Spinal cord (tissue), 10 donors: ENCODE data around the gene TXNL4A. TPM values are rescaled to one million over a fixed set of nuclear protein-coding genes. Genes with fewer than 3 reads are reported as not detected.

ENCODE experiments used
- DNase-seq, 6 donors: peaks; one replicate each; pipeline versions ENCODE4 v3.0.0 to v3.0.0-alpha.2; 2013 to 2015; ENCODE audit warnings: low spot score in 6 of 6, low read depth in 4 of 6
- H3K27ac ChIP-seq: one replicate; pipeline ENCODE4 v1.5.1; 2013; ENCODE audit warnings: low read depth, low read length, control low read depth
- H3K27me3 ChIP-seq: one replicate; pipeline ENCODE4 v1.6.1; 2013; ENCODE audit warnings: low read length; ENCODE audit not compliant: control insufficient read depth, insufficient read depth
- H3K36me3 ChIP-seq: one replicate; pipeline ENCODE4 v1.6.1; 2013; ENCODE audit warnings: low read length; ENCODE audit not compliant: control insufficient read depth, insufficient read depth
- H3K4me1 ChIP-seq: one replicate; pipeline ENCODE4 v1.6.1; 2013; ENCODE audit warnings: low read length; ENCODE audit not compliant: control insufficient read depth, insufficient read depth
- H3K4me3 ChIP-seq: one replicate; pipeline ENCODE4 v1.5.1; 2013; ENCODE audit warnings: low read depth, low read length, control low read depth
- H3K9me3 ChIP-seq: one replicate; pipeline ENCODE4 v1.6.1; 2013; ENCODE audit warnings: low read length; ENCODE audit not compliant: control insufficient read depth, insufficient read depth
- WGBS: methylation state at CpG from one replicate; pipeline ENCODE4 v1.1.5; 2013; ENCODE audit warnings: missing lambda C conversion rate; ENCODE audit not compliant: insufficient coverage; 5-methylcytosine and 5-hydroxymethylcytosine counted together
- polyA plus RNA-seq, 2 donors: library from polyadenylated mRNA; unstranded; fragments of 120-200 nt; gene quantifications; one replicate each; pipeline ENCODE4 v1.2.1, GENCODE V29; 2013; ENCODE audit not compliant: insufficient read length in 2 of 2
- total RNA-seq, 2 donors: library from RNA; depleted of rRNA in 1 of 2; stranded (reverse); fragments of 120-200 nt in 1 of 2; fragments of >200 nt in 1 of 2; gene quantifications; one replicate each; pipeline versions ENCODE4 v1.2.3 to v1.2.4, GENCODE V29; 2013 to 2014
- donor health status: healthy.

Gene TXNL4A
- total and polyA plus RNA-seq, 4 donors: 43.6 to 134 (median 125) TPM

DNA sequence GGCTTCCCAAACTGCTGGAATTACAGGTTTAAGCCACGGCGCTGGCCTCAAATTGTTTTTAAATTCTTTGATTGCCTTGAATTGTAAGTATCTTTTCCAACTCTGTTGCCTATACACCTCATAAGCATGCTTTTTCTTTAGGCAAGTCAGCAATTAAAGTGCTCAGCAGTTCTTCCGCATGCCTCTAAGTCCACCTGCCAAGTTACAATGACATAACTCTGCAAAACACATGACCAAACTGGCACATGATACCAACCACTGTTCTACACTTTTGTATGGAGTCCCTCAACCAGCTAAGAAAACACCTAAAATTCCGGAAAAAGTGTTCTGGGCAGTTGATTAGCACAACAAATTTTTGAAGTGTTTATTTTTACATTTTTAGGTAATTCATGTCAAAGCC is 5.1 kb downstream of the TXNL4A start:
- H3K4me1 ChIP-seq: peaks cover 19% of the 10 kb centered on the region
- no peak overlapping the region for H3K27ac ChIP-seq
- no peaks in the 10 kb centered on the region for H3K27me3 ChIP-seq
- H3K4me3 ChIP-seq: no peak overlapping the region
- DNase-seq: no peak
- peaks cover 17% of the 10 kb centered on the region for H3K36me3 ChIP-seq
- 92% methylated on average over 3 of the region's 4 CpGs for WGBS
- no peaks in the 10 kb centered on the region for H3K9me3 ChIP-seq

DNA sequence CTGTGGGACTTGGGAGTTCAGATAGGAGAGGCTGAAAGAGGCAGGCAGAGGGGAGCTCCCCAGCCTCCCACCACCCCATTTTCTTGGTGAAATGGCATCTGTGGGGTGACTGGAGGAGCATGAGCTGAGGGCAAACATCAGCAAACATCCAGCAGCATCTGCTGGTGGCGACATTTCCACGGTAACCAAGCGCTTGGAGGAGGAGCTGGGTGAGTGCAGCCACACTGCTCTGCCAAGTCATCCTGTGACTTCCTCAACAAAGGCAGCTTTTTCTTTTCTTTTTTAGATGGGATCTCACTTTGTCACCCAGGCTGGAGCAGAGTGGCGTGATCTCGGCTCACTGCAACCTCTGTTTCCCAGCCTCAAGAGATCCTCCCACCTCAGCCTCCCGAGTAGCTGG is 5.6 kb downstream of the TXNL4A start:
- no peaks in the 10 kb centered on the region for H3K27me3 ChIP-seq
- H3K9me3 ChIP-seq: no peaks in the 10 kb centered on the region
- H3K36me3 ChIP-seq: peaks cover 17% of the 10 kb centered on the region
- no peak for DNase-seq
- H3K4me1 ChIP-seq: peaks cover 19% of the 10 kb centered on the region
- no peak overlapping the region for H3K4me3 ChIP-seq
- no peak overlapping the region for H3K27ac ChIP-seq
- 66% methylated on average over 5 of the region's 6 CpGs for WGBS

GRCh38 chr18:79980585-79980984 is 7.8 kb downstream of the TXNL4A start:
- 68% methylated on average over 8 of the region's 13 CpGs for WGBS
- Histone ChIP-seq H3K4me3 (no peak overlapping the region), H3K36me3 (peaks cover 22% of the 10 kb centered on the region), H3K9me3 (no peaks in the 10 kb centered on the region), H3K4me1 (peaks cover 10% of the 10 kb centered on the region), H3K27me3 (no peaks in the 10 kb centered on the region), H3K27ac (no peak overlapping the region)
- DNase-seq: no peak

- no peak for DNase-seq
- H3K9me3 ChIP-seq: no peaks in the 10 kb centered on the region
- H3K4me3 ChIP-seq: no peak overlapping the region
- H3K27me3 ChIP-seq: no peaks in the 10 kb centered on the region
- H3K36me3 ChIP-seq: peaks cover 25% of the 10 kb centered on the region
- WGBS: 85% methylated on average over 5 of the region's 5 CpGs
- H3K4me1 ChIP-seq: peaks cover 10% of the 10 kb centered on the region
- no peak overlapping the region for H3K27ac ChIP-seq
Measured at GRCh38 chr18:79979843-79980242, 8.5 kb downstream of the TXNL4A start.

GRCh38 chr18:79975985-79976680 is 12.2 kb downstream of the TXNL4A start:
- WGBS: 93% methylated on average over 9 of the region's 14 CpGs
- Histone ChIP-seq H3K4me3 (no peak overlapping the region), H3K4me1 (no peaks in the 10 kb centered on the region), H3K9me3 (no peaks in the 10 kb centered on the region), H3K27ac (no peak overlapping the region), H3K36me3 (peaks cover 45% of the 10 kb centered on the region), H3K27me3 (no peaks in the 10 kb centered on the region)
- no peak for DNase-seq

DNA sequence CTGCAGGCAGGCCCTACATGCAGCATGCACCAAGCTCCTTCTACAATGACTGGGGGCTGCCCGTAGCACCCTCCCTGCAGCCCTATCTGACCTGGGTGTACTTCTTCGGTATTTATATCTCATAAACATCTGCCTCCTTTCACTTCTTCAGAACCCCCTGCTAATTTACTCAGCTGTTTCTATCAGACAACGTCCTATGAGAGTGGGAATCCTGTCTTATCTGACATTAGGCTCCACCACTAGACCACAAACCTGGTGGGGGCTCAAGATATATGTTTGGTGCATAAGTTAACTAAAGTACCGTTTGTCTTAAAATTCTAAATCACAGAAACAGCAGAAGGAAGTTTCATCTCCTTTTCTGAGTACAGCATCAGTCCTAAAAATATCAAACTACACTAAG is 13.3 kb downstream of the TXNL4A start:
- no peaks in the 10 kb centered on the region for H3K9me3 ChIP-seq
- no peaks in the 10 kb centered on the region for H3K27me3 ChIP-seq
- WGBS: 86% methylated on average over 1 of the region's 4 CpGs
- peaks cover 49% of the 10 kb centered on the region for H3K36me3 ChIP-seq
- no peaks in the 10 kb centered on the region for H3K4me1 ChIP-seq
- no peak overlapping the region for H3K27ac ChIP-seq
- no peak for DNase-seq
- H3K4me3 ChIP-seq: no peak overlapping the region

DNA sequence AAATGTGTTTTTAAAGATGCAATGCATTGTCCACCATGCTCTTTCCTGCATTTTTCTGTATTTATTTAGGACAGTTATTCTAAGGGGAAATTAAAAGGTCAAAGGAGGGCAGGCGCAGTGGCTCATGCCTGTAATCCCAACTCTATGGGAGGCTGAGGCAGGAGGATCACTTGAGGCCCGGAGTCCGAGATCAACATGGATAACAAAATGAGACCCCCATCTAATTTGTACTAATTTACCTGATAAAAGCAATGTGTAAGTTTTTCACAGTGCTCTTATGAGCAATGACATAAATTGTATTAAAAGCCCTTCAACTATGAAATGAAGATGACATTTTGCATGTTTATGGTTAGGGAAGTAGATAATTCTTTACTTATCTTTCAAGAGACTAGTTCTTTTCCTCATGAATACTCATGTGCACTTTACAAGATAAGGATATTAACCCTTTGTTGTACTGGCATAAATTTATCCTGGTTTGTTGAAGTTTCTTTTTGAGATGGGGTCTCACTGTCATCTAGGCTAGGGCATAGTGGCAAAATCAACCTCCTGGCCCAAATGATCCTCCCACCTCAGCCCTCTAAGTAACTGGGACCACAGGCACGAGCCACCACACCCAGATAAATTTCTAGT is 14.2 kb downstream of the TXNL4A start:
- Histone ChIP-seq H3K9me3 (no peaks in the 10 kb centered on the region), H3K4me3 (no peak overlapping the region), H3K27ac (no peak overlapping the region), H3K36me3 (peaks cover 46% of the 10 kb centered on the region), H3K4me1 (no peaks in the 10 kb centered on the region), H3K27me3 (no peaks in the 10 kb centered on the region)
- no CpG with 5 or more reads among the region's 4 CpGs for WGBS
- DNase-seq: no peak

GRCh38 chr18:79973517-79973916 is 14.8 kb downstream of the TXNL4A start:
- Histone ChIP-seq H3K9me3 (no peaks in the 10 kb centered on the region), H3K27ac (no peak overlapping the region), H3K4me3 (no peak overlapping the region), H3K27me3 (no peaks in the 10 kb centered on the region), H3K36me3 (peaks cover 45% of the 10 kb centered on the region), H3K4me1 (no peaks in the 10 kb centered on the region)
- DNase-seq: no peak
- WGBS: 87% methylated on average over 16 of the region's 16 CpGs

DNA sequence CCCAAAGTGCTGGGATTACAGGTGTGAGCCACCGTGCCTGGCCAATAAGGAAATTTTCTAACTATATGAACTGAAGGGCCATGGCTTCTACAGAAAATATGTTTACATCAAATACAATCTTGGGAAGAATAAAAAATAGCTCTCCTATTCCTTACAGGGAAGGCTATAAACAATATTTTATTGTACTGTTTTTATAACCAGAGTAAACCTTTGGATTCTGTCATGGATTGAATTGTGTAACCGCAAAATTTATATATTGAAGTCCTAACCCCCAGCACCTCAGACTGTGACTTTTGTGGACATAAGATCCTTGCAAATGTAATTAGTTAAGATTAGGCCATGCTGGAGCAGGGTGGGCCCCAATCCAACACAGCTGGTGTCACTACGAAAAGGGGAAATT is 15.6 kb downstream of the TXNL4A start:
- Histone ChIP-seq H3K36me3 (peaks cover 45% of the 10 kb centered on the region), H3K27me3 (no peaks in the 10 kb centered on the region), H3K27ac (no peak overlapping the region), H3K4me1 (no peaks in the 10 kb centered on the region), H3K4me3 (no peak overlapping the region), H3K9me3 (no peaks in the 10 kb centered on the region)
- WGBS: 80% methylated on average over 1 of the region's 3 CpGs
- DNase-seq: no peak

- no peaks in the 10 kb centered on the region for H3K4me1 ChIP-seq
- WGBS: 92% methylated on average over 8 of the region's 9 CpGs
- no peaks in the 10 kb centered on the region for H3K27me3 ChIP-seq
- no peak overlapping the region for H3K4me3 ChIP-seq
- DNase-seq: no peak
- no peak overlapping the region for H3K27ac ChIP-seq
- no peaks in the 10 kb centered on the region for H3K9me3 ChIP-seq
- peaks cover 45% of the 10 kb centered on the region for H3K36me3 ChIP-seq
Measured at GRCh38 chr18:79971986-79972385, 16.4 kb downstream of the TXNL4A start.
